Muscle of back (tissue), 13 donors: ENCODE data around the gene TRPM6. TPM values are rescaled to one million over a fixed set of nuclear protein-coding genes. Genes with fewer than 3 reads are reported as not detected.
"Not testable (repeated sequence)": the region's sequence is repeated elsewhere in the genome, so short reads cannot be mapped to it uniquely, and the experiment has no call there.

Source experiments
- DNase-seq, 3 donors: peaks; one replicate each; pipeline versions ENCODE4 v3.0.0 to v3.0.0-alpha.2; 2013
- long read RNA-seq, 9 donors: transcript quantifications; one replicate each; lab custom pipeline, GENCODE V29; 2026
- polyA plus RNA-seq, 10 donors: library from polyadenylated mRNA; unstranded; fragments of 120-200 nt; gene quantifications; one replicate each; pipeline ENCODE4 v1.2.1, GENCODE V29; 2013; ENCODE audit not compliant: insufficient read length in 10 of 10

The TRPM6 gene, protein sequence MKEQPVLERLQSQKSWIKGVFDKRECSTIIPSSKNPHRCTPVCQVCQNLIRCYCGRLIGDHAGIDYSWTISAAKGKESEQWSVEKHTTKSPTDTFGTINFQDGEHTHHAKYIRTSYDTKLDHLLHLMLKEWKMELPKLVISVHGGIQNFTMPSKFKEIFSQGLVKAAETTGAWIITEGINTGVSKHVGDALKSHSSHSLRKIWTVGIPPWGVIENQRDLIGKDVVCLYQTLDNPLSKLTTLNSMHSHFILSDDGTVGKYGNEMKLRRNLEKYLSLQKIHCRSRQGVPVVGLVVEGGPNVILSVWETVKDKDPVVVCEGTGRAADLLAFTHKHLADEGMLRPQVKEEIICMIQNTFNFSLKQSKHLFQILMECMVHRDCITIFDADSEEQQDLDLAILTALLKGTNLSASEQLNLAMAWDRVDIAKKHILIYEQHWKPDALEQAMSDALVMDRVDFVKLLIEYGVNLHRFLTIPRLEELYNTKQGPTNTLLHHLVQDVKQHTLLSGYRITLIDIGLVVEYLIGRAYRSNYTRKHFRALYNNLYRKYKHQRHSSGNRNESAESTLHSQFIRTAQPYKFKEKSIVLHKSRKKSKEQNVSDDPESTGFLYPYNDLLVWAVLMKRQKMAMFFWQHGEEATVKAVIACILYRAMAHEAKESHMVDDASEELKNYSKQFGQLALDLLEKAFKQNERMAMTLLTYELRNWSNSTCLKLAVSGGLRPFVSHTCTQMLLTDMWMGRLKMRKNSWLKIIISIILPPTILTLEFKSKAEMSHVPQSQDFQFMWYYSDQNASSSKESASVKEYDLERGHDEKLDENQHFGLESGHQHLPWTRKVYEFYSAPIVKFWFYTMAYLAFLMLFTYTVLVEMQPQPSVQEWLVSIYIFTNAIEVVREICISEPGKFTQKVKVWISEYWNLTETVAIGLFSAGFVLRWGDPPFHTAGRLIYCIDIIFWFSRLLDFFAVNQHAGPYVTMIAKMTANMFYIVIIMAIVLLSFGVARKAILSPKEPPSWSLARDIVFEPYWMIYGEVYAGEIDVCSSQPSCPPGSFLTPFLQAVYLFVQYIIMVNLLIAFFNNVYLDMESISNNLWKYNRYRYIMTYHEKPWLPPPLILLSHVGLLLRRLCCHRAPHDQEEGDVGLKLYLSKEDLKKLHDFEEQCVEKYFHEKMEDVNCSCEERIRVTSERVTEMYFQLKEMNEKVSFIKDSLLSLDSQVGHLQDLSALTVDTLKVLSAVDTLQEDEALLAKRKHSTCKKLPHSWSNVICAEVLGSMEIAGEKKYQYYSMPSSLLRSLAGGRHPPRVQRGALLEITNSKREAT (N-terminal part only)
- under 1 TPM in 8 of 10 donors, not detected in 2; 0.05 to 0.27 (median 0.10) TPM for polyA plus RNA-seq
- long read RNA-seq, donor 1: 0 reads
- long read RNA-seq, donor 2: 0 reads
- long read RNA-seq, donor 3: 0 reads
- long read RNA-seq, donor 4: 0 reads
- long read RNA-seq, donor 5: 0 reads
- long read RNA-seq, donor 6: 0 reads
- long read RNA-seq, donor 7: 0 reads
- long read RNA-seq, donor 8: 0 reads
- long read RNA-seq, donor 9: 0 reads

DNA sequence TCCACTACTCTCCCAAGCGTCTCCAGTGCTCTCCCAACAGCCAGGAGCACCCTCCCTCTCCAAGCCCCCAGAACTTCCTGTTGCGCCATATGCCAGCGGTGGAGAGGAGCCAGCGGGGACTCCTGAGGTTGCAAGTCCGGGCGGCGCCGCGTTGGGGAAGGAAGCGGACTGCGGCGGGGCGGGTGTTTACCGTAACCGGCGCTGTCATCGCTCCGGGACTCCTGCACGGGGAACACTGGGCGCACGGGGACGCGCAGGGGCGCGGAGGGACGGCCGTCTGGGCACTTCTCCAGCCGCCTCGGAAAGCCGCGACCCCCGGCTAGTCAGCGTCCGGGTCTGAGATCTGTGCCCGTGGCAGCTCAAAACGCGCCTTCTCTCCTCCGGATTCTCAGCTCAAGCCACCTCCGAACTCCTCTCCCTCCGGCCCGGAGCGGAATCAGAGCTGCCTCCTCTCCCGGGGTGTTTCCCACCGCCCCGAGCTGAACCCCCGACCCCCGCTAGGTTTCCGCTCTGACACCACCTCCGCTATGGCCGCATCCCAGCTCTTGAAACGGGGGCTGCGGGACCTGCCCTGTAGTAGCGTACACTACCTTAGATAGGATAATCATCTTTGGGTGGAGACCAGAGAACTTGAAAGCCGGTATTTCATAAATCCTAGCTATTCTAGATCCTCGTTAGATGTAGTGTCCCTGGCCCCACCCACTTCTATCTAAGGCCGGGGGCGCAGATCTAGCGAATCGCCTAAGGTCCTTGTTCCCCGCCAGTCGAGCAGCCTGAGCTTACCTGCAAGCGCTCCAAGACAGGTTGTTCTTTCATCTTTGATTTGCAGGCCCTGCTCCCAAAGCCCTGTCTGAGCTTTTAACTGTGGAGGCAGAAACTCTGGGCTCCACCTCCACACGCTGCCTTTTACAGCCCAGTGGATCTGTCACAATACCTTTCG lies at the start of gene TRPM6:
Gene TRPM6 (minus strand): TSS at position 881 of the 940 bp plus-strand sequence. CDS start 65 bp downstream, at position 816.
- peak; percentile 31 to 69 (median 58) for DNase-seq

DNA sequence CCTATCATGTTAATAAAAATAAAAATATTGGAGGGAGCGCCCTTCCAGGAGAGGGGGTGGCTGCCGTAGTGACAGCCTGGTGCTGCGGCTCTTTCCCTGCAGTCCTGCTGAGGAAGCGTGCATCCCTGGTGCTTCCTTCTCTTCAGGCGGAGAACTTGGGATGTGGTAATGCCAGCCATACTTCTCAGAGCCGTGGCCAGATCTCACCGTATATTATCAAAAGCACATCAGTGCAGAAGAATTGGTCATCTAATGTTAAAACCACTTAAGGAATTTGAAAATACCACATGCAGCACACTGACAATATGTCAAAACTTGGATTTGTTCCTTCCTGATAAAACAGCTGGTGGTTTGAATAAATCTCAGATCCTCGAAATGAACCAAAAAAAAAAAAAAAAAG lies 47.3 kb upstream of the TRPM6 start:
- DNase-seq: no peak

DNA sequence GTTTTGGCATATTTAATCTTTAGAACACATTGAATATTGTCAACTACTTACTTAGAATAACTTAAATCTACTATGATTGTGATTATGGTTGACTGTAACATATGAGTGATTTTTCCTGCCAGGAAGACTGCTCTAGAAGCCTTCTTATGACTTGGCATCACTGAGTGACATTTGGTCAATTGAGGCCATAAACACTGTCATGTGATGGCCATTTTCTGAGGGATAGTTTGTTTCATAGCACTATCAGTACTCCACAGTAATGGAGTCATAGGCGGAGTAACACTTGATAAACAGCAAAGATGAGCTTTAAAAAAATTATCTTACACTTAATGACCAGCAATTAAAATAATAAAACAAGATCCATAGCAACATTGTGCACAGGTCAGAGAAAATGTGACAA lies 34.0 kb upstream of the TRPM6 start:
- no peak for DNase-seq

DNA sequence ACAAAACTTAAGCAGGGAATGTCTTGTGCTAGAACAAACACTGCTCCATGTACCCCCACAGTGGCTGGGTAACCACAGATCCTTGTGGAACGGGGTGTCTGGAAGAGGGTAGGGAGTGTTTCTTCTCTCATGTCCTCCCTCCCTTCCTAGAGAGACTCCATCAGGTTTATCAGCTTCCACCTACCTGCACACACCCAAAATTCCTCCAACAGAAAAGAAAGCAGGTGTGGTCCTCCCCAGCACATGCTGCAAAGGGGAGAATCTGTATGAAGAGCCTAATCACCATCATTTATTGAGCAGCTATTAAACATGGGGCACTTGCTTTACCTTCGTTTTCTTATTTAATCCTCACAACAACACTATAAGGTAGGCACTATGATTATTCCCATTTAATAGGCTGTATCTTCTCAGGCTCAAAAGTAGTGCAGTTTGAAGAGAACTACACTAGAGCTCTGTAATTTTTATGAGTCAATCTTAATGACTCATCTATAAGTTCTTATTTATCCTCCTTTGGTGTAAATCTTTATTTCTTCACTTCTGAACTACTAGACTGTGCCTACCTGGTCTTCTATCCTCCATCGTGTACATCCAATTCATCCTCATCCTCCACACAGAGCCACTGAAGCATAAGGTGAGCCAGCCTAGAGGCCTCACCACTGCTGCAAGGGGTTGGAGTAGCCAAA lies 33.4 kb upstream of the TRPM6 start:
- no peak for DNase-seq

DNA sequence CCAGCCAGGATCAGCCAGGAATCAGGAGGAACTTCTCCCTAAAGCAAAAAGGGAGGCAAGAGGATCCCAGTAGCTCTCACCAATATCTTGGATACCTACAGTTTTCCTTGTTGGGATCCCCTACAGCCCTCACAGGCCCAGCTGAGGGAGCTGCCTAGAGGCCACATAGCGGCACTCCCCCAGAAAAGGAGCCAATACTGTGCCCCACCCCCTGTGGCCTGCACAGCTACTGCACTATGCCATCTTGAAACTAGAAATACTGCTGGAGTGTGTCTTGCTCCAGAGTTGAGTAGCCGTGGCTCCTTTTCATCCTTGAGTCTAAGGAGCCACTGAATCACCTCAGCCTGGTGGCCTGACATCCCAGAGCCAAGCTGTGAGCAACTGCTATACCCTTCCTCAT lies 22.3 kb upstream of the TRPM6 start:
- DNase-seq: no peak

DNA sequence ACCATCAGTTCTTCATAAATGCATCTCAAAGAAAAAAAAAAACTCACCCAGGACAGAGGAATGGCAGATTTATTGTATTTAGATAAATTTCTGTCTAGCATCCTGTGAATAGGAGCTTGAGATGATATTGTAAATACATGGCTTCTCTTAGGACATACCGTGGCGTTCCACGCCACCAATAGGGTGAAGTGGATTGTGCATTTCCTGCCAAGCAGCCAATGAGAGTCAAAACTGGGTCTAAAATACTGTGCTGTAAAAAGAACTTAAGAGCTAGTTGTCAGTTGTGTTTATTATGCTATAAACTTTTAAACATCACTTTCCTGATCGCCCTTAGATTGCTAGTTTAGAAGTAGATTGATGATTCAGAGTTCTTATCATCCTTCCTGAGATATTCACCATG lies 20.9 kb upstream of the TRPM6 start:
- DNase-seq: no peak

DNA sequence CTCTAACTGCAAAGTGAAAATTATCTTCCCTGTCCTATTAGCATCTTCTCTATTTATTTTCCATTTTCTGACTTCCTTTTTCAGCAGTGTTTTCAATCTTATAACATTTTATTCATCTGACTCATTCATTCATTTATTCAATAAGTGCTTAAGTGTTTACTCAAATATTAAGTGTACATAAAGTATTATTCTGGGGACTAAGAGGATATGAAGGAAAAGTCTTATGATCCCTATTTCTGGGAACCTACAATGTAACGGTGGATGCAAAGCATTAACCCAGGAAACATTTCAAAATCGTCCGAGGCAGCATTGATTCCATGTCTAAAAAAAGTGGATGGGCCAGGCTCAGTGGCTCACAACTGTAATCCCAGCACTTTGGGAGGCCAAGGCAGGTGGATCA lies 19.4 kb upstream of the TRPM6 start:
- DNase-seq: no peak

DNA sequence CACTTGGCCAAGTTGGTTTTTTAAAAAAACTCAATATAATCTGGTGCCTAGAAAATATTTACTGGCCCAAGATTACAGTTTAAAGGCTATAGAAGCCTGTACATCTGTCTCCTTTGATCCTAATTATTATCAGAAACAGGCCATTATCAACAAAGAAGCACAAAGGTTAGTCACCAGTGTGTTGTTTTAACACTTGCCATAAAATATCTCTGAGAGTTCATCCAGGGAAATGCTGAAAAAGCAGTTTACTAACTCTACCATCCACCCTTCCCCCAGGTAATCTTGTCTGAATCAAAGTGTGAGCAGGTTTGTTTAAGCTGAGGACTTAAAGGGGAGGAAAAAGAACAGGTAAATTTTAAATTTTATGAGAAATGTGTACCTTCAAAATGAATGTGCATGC lies 13.3 kb upstream of the TRPM6 start:
- DNase-seq: no peak

DNA sequence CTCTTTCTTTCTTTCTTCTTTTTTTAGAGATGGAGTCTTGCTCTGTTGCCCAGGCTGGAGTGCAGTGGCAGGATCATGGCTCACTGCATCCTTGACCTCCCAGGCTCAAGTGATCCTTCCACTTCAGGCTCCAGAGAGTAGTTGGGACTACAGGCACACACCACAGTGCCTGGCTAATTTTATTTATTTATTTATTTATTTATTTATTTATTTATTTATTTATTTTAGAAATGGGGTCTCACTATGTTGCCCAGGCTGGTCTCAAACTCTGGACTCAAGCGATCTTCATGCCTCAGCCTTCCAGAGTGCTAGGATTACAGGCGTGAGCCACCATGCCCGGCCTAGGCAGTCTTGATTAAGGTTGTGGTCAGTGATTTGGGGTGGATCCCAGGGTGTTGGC lies 728 bp upstream of the TRPM6 start:
- DNase-seq: not testable (repeated sequence)

DNA sequence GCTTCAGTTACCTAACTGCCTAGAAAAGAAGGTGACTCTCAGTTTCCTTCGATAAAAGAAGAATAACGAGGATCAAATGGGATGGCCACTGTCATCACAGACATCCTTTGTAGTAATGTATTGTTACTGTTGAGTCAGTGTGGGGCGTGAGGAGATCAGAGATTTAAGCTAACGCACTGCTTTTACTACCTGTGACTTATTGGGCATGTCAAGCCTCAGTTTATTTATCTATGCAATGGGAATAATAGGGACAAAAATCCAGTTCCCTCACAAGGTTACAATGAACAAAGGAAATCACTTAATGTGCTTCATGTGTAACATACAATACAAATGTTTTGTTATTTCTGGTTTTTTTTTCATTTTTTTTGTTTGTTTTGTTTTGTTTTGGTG lies 255 bp upstream of the TRPM6 start:
- DNase-seq: no peak

DNA sequence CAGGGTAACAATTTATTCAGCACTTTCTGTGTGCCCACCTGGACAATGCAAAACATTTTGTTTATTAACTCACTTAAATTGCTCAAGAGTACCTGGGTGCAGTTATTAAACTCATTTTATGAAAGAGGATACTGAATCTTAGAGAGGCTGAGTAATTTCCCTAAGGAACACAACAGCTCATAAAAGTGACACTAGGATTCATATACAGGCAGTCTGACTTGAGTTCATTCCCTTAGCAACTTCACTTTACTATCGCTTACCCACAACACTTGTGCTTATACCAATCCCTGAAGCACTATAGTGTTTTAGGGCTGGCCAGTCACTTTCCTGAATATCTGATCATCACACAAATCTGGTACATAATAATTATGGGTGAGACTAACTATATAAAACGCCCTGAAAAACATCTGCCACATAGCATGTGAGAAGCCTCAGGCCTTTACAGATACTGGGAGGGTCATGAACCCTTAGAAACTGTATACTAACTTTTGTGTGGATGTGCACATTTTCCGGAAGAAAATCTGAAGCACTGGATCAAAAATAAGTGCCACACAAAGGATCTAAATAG lies 11.3 kb downstream of the TRPM6 start:
- DNase-seq: no peak

DNA sequence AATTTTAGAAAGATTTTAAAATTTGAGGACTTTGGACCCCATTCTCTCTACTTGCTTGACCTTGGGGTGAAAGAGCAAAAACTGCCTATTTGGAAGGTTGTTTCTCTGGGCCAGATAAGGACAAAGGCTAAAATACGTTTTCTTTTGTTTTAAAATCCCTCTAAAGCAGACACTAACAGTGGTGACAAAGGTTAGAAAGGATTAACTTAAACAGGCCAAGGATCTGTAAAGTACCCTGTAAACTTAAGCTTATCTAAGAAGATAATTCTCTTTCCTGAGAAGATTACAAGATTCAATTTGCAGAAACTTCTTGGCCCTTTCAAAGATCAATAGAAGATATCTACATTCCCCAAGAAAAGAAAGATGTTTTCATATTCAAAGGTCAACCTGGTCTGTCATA lies 12.1 kb downstream of the TRPM6 start:
- DNase-seq: no peak

DNA sequence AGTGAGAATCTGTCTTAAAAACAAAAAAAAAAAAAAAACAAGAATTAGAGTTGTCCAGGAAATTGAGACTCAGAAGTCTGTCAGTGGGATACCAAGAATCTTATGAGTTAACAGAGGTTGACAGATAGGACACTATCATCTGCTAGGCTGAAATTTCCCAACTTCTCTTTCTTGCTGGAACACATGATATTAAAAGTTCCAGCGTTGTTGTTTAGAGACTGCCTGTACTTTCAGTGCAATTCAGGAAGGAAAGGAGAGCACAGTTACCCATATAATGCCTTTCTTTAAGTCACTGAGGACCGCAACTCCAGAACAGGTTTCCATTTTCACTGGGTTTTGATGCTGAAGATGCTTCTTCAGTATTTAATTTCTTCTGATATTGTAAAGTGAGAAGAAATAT lies 13.5 kb downstream of the TRPM6 start:
- DNase-seq: no peak

DNA sequence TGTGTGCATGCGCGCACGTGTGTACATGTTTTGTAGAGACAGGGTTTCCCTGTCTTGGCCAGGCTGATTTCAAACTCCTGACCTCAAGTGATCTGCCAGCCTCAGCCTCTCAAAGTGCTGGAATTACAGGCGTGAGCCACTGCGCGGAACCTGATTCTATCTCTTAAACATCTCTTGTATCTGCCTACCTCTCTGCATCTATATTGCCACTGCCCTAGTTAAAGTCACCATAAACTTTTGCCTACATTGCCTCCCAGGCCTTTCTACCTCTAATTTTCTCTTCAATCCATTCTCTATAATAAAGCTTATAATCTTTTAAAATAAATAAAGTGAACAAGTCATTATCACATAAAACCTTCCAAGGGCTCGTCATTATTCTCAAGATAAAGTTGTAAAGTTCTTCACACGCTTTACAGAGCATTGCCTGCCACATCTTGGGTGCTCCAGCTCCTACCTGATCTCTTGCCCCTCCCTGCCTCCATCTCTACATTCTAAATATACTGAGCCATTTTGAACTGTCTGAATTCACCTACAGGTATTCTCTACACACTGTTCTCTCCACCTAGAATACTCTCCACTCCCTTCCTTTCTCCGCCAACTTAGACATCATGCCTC lies 15.0 kb downstream of the TRPM6 start:
- DNase-seq: no peak

DNA sequence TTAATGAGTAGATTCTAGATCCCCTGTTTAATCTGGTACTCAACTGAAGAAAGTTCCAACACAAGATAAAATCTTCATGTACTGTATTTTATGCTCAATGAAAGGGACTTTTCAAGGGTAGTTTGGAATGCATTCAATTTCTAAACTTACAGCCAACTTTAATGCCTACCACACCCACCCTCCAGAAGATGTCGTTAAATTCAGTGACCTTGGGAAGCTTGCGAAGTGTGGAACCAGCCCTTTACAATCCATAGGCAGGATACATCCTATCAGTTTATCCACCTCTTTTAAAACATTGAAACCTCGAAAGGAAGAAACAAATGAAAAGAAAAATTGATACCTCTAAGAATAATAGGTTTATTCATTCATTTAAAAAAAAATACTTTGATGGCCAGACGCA lies 20.2 kb downstream of the TRPM6 start:
- DNase-seq: no peak

DNA sequence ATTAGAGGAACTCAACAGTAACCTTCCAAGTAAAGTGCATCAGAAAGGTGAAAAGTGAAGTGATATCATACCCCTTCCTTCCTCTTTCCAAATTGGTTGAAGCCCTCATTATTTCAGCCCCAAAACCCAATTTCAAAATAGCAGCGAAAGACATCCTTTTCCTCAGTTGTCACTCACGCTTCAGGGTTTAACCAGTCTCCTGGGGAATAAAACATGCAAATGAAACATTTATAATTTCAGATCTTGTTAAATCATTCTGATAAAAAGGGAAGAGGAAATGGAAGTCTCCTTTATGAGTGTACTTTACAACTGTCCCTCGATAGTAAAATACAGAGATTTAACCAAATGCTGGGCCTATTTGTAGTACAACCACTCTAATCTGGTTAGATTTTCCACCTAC lies 22.5 kb downstream of the TRPM6 start:
- no peak for DNase-seq

DNA sequence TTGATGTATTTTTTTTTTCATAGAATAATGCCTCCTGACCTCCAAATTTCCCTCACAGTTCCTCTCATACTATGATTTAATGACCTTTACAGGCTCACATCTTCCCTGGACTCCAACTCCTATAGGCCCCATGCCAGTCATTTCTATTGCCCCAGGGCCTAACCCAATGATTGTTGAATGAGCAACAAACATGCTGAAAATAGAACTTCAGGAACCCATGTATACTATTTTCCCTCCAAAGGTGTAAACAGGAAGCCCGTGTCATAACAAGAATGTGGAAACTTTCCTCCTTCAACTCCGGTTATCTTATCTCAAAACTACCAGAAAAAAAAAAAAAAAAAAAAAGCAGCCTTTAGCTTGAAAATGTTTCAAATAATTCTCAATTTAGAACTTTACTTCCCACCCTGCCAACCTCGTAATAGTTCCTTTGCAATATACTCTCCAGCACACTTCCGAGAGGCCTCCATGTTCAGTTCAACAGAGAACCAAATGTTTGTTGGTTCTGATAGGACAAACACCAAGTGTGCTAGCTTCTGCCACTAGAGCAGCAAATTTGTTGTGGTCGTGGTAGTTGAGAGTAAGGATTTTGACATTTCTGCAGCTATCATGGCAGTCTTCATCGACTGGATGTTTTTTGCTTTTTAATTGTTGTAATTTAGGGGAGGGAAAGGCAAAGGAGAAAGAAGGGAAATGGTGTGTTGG lies 25.8 kb downstream of the TRPM6 start:
- DNase-seq: no peak

DNA sequence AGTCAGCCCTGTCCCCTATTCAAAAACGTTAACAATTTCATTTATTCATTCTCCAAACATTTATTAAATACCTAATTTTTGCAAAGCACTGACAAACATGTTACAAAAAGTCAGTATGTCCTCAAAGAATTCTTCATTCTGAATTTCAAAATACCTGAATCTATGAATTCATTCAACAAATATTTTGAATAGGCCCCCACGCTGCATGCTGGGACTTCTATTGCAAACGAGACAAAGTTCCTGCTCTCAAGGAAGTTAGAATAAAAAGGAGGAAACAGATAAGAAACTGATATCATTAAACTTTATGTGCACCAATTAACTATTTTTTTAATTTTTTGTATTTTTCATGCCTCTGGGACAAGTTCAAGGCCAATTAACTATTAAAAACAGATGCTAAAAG lies 26.6 kb downstream of the TRPM6 start:
- DNase-seq: no peak
